Measurements from ENCODE around the gene EPHA10.

The EPHA10 gene

GRCh38 chr1:37793773-37794371 is 29.0 kb upstream of the EPHA10 start, which contains the start of gene MANEAL:
MANEAL (plus strand) TSS chr1:37793847; CDS start chr1:37794183, 336 bp downstream.
- H3K27ac ChIP-seq = no peak within 1 kb of the TSS
- H3K9ac ChIP-seq = no peak within 1 kb of the TSS
- H3K4me2 ChIP-seq (ENCODE audit: low read length) = peak within 1 kb of the TSS; percentile 78
- no peaks in the 10 kb centered on the region for H3K9me3 ChIP-seq (ENCODE audit: control insufficient read depth, low read length)
- no peaks in the 10 kb centered on the region for H3K79me2 ChIP-seq
- H2AFZ ChIP-seq = peak within 1 kb of the TSS; percentile 83
- H3K4me1 ChIP-seq = no peaks in the 10 kb centered on the region
- H3K36me3 ChIP-seq (ENCODE audit: control insufficient read depth, insufficient read depth, low read length) = no peaks in the 10 kb centered on the region
- no peaks in the 10 kb centered on the region for H3K27me3 ChIP-seq (ENCODE audit: control insufficient read depth, insufficient read depth, low read length)
- no peak for TF ChIP-seq CTCF (IDR thresholded peaks at IDR 0.05)
- H3K4me3 ChIP-seq (ENCODE audit: low read depth, low read length) = peak within 1 kb of the TSS; percentile 38

GRCh38 chr1:37792943-37793686 is 28.2 kb upstream of the EPHA10 start:
- Histone ChIP-seq H3K9ac (no peak overlapping the region), H3K27ac (no peak overlapping the region), H3K79me2 (no peaks in the 10 kb centered on the region), H3K9me3 (ENCODE audit: control insufficient read depth, low read length) (no peaks in the 10 kb centered on the region), H3K4me2 (ENCODE audit: low read length) (peak overlapping the region; percentile 44), H3K4me3 (ENCODE audit: low read depth, low read length) (peak overlapping the region; percentile 27), H2AFZ (peak overlapping the region; percentile 83), H3K36me3 (ENCODE audit: control insufficient read depth, insufficient read depth, low read length) (no peaks in the 10 kb centered on the region), H3K4me1 (no peaks in the 10 kb centered on the region), H3K27me3 (ENCODE audit: control insufficient read depth, insufficient read depth, low read length) (no peaks in the 10 kb centered on the region)
- TF ChIP-seq CTCF (IDR thresholded peaks at IDR 0.05) = no peak

- Histone ChIP-seq H3K4me3 (ENCODE audit: low read depth, low read length) (no peak overlapping the region), H3K36me3 (ENCODE audit: control insufficient read depth, insufficient read depth, low read length) (no peaks in the 10 kb centered on the region), H2AFZ (no peak overlapping the region), H3K79me2 (no peaks in the 10 kb centered on the region), H3K27ac (no peak overlapping the region), H3K4me1 (no peaks in the 10 kb centered on the region), H3K9ac (no peak overlapping the region), H3K4me2 (ENCODE audit: low read length) (no peak overlapping the region), H3K9me3 (ENCODE audit: control insufficient read depth, low read length) (no peaks in the 10 kb centered on the region), H3K27me3 (ENCODE audit: control insufficient read depth, insufficient read depth, low read length) (no peaks in the 10 kb centered on the region)
- TF ChIP-seq CTCF (IDR thresholded peaks at IDR 0.05) = no peak
These were observed 17.6 kb upstream of the EPHA10 start for GRCh38 chr1:37782491-37782890.

- Histone ChIP-seq H3K36me3 (ENCODE audit: control insufficient read depth, insufficient read depth, low read length) (no peaks in the 10 kb centered on the region), H3K9ac (no peak overlapping the region), H3K79me2 (no peaks in the 10 kb centered on the region), H3K27ac (no peak overlapping the region), H2AFZ (no peak overlapping the region), H3K27me3 (ENCODE audit: control insufficient read depth, insufficient read depth, low read length) (no peaks in the 10 kb centered on the region), H3K4me3 (ENCODE audit: low read depth, low read length) (no peak overlapping the region), H3K9me3 (ENCODE audit: control insufficient read depth, low read length) (no peaks in the 10 kb centered on the region), H3K4me1 (no peaks in the 10 kb centered on the region), H3K4me2 (ENCODE audit: low read length) (no peak overlapping the region)
- no peak for TF ChIP-seq CTCF (IDR thresholded peaks at IDR 0.05)
These were observed 13.7 kb upstream of the EPHA10 start for GRCh38 chr1:37778654-37779053.

Data from parathyroid adenoma (tissue), 2 donors.